GM19193 (cell line): ENCODE measurements around the gene EXTL1.

ENCODE experiments used
- POLR2A ChIP-seq: IDR thresholded peaks from 4 replicates; pipeline ENCODE4 v1.6.1; 2011; ENCODE audit not compliant: insufficient read depth, insufficient read length; ENCODE audit errors: extremely low read depth

EXTL1 gene

DNA sequence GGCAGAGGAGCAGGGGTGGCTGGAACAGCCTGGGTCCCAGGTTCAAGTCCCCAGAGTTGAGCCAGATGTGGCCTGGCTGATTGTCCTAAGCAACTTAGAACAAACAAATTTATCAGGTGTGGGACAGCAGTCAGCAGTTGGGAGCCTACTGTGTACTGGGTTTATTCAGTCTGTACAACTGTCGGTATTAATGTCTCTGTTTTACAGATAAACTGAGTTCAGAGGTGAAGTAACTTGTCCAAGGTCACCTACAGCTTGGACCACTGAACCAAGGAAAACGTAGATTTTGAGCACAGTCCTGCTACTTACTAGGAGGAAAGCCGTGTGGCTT, 60.4 kb downstream of the EXTL1 start:
- no peak for TF ChIP-seq POLR2A

DNA sequence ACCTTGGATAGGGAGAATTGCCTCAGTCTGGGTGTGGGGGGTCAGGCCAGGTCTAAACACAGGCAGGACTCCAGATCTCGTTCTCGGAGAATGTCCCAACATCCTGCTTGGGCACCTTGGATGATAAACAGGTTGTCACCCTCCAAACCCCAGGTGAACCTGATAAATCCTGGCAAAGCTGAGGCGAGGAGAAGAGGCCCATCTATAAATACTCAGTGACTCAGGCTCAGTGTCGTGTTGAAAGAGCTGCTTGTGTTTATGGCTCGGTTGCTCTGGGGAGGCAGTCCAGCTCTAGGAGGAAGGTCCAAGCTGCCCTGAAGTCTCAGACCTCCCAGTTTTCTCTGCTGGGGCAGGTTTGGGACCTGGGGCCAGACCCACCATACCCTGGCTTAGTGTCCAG, 61.6 kb downstream of the EXTL1 start:
- TF ChIP-seq POLR2A: no peak

DNA sequence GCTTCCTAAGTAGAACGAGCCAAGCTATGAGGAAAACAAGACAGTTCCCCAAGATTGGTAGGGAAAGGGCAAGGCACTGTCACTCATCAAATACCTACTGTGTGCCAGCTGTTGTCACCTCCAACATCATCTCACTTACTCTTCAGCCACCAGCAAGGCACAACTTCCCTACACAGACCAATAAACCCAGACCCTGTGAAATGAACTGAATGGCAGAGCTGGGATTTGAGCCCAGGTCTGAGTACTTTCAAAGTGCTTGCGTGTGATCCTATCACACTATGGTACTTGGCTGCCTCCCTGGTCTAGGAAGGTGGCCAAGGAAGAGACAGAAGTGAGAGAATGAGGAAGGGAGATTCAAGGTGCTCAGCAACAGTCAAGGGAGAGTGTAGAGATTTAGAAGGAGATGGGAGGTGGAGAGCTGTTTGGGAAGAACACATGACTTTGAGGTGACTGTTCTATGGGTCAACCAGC, 62.6 kb downstream of the EXTL1 start:
- TF ChIP-seq POLR2A: no peak

DNA sequence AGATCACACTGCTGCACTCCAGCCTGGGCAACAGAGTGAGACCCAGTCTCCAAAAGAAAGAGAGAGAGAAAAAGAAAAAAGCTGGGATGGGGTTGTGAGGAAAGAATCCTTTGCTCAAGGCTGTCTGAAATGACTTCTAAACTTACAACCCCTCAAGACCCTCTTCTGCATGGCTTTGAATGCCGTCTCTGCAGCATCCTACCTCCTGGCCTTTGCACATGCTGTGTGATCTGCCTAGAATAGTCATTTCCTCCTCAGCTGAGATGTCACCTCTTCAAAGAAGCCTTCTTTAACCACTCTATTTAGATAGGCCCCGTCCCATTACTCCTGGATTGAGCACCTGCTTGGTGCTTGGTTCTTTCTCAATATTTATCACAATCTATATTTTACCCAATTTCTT, 63.3 kb downstream of the EXTL1 start:
- no peak for TF ChIP-seq POLR2A
